Uterus (tissue), 4 donors: Measurements from ENCODE around the gene SHISA9. TPM values are rescaled to one million over a fixed set of nuclear protein-coding genes. Genes with fewer than 3 reads are reported as not detected.

Experiments
- DNase-seq, 2 donors: peaks; one replicate each; pipeline ENCODE4 v3.0.0-alpha.2; 2019 to 2020
- H3K27ac ChIP-seq, 2 donors: fragments of 200-600 bp; sonication (generic); 1 replicate in 1 of 2; 2 replicates in 1 of 2; pipeline ENCODE4 v1.5.1; 2016 to 2018
- H3K27me3 ChIP-seq, 2 donors: fragments of 200-600 bp; sonication (generic); one replicate each; pipeline ENCODE4 v1.5.1; 2018 to 2019; ENCODE audit warnings: control low read depth in 1 of 2
- H3K36me3 ChIP-seq, 2 donors: fragments of 200-600 bp; sonication (generic); one replicate each; pipeline ENCODE4 v1.5.1; 2019; ENCODE audit warnings: control low read depth in 1 of 2
- H3K4me1 ChIP-seq, 2 donors: fragments of 200-600 bp; sonication (generic); one replicate each; pipeline ENCODE4 v1.5.1; 2018 to 2019; ENCODE audit warnings: control low read depth in 1 of 2
- H3K4me3 ChIP-seq, 2 donors: fragments of 200-600 bp; sonication (generic); 1 replicate in 1 of 2; 2 replicates in 1 of 2; pipeline ENCODE4 v1.5.1; 2018 to 2019; ENCODE audit warnings: mild to moderate bottlenecking in 1 of 2
- H3K9me3 ChIP-seq, 2 donors: fragments of 200-600 bp; sonication (generic); one replicate each; pipeline ENCODE4 v1.5.1; 2019; ENCODE audit warnings: control low read depth in 1 of 2
- POLR2A ChIP-seq, 2 donors: fragments of 450-650 bp; IDR thresholded peaks; one replicate each; pipeline ENCODE4 v1.6.1; 2016; ENCODE audit warnings: antibody characterized with exemption in 2 of 2, mild to moderate bottlenecking in 1 of 2, moderate library complexity in 1 of 2
- intact Hi-C: fragments of 100-400 bp; cut with DNase I; formaldehyde crosslinking; loops from one replicate; pipeline ENCODE4 v1.15.1; 2023; ENCODE audit warnings: low total_unique reads
- total RNA-seq, 4 donors: library from RNA; depleted of rRNA in 3 of 4; stranded (reverse); fragments of >200 nt in 3 of 4; gene quantifications; one replicate each; pipeline versions ENCODE4 v1.1.0 to v1.2.4, GENCODE V29; 2014 to 2023
- TF ChIP-seq, protein P1 (sequence below), 4 experiments: fragments of 200-600 bp in 2 of 4; fragments of 450-650 bp in 2 of 4; sonication (generic) in 2 of 4; IDR thresholded peaks; one replicate each; pipeline ENCODE4 v1.5.1; 2016 to 2019; ENCODE audit warnings: antibody characterized with exemption in 4 of 4, mild to moderate bottlenecking in 2 of 4, moderate library complexity in 1 of 4
- donor health status: DM: yes; HTN: yes; CAD: no.

Gene SHISA9
- total RNA-seq, 4 donors from 2014 or later = 0.27 TPM; not detected in 3

DNA sequence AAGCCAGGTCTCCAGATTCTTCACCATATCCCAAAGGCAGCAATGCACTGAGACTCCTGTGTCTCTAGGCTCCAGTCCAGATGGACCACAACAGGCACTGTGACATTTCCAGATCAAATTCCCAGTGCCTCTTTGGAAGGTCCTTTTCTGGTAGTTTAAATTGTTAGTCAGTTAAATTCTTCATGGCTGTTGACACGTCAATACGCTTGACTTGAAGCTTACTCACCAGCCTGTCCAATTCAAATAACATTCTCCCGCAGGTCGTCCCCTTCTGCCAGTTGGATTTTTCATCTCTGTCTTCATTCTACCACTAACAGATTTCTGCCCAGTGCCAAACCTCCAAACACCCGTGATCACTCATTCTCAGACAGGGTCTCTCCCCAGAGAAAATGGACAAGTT is 86.7 kb downstream of the SHISA9 start:
- H3K27ac ChIP-seq = no peak overlapping the region
- H3K4me1 ChIP-seq = no peaks in the 10 kb centered on the region
- TF ChIP-seq, protein P1, sequence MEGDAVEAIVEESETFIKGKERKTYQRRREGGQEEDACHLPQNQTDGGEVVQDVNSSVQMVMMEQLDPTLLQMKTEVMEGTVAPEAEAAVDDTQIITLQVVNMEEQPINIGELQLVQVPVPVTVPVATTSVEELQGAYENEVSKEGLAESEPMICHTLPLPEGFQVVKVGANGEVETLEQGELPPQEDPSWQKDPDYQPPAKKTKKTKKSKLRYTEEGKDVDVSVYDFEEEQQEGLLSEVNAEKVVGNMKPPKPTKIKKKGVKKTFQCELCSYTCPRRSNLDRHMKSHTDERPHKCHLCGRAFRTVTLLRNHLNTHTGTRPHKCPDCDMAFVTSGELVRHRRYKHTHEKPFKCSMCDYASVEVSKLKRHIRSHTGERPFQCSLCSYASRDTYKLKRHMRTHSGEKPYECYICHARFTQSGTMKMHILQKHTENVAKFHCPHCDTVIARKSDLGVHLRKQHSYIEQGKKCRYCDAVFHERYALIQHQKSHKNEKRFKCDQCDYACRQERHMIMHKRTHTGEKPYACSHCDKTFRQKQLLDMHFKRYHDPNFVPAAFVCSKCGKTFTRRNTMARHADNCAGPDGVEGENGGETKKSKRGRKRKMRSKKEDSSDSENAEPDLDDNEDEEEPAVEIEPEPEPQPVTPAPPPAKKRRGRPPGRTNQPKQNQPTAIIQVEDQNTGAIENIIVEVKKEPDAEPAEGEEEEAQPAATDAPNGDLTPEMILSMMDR (IDR thresholded peaks at IDR 0.05) = no peak
- TF ChIP-seq POLR2A (IDR thresholded peaks at IDR 0.05) = no peak
- H3K4me3 ChIP-seq = no peak overlapping the region
- intact Hi-C loops = no loop called here
- H3K9me3 ChIP-seq = no peaks in the 10 kb centered on the region
- no peaks in the 10 kb centered on the region for H3K27me3 ChIP-seq
- no peak for DNase-seq
- H3K36me3 ChIP-seq = no peaks in the 10 kb centered on the region

DNA sequence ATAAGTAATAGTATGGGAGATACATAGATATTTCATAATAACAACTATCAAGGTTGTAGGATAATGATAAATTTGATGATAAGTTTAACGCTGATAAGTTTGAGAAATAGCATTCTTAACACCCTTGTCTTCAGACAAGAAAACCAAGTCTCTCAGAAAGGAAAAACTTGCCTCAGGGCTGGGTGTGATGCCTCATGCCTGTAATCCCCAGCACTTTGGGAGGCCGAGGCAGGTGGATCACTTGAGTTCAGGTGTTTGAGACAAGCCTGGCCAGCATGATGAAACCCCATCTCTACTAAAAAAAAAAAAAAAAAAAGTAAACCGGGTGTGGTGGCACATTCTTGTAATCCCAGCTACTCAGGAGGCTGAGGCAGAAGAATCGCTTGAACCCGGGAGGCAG is 90.7 kb downstream of the SHISA9 start:
- no peak for TF ChIP-seq POLR2A (IDR thresholded peaks at IDR 0.05)
- Histone ChIP-seq H3K4me3 (no peak overlapping the region), H3K27ac (no peak overlapping the region), H3K27me3 (no peaks in the 10 kb centered on the region), H3K4me1 (no peaks in the 10 kb centered on the region), H3K36me3 (no peaks in the 10 kb centered on the region), H3K9me3 (no peaks in the 10 kb centered on the region)
- intact Hi-C loops = no loop called here
- no peak for DNase-seq

DNA sequence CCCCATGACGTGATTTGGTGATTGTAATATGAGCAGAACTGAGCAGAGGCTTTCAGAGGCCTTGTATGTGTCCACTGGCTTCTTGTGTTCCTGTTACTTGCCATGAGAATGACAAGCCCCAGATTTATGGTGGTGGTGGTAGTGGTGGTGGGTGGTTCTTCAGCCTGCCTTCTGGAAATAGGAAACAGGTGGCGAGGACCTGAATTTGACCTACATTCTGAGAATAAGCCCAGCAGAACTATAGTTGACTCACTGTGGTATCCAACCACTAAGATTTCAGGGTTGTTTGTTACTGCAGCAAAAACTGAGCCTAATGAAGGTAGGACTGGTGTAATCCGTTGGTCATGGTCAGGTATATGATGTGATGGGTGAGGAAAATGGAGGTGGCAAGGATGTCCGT is 93.0 kb downstream of the SHISA9 start:
- DNase-seq = no peak
- H3K9me3 ChIP-seq = no peaks in the 10 kb centered on the region
- no peaks in the 10 kb centered on the region for H3K36me3 ChIP-seq
- no peak overlapping the region for H3K27ac ChIP-seq
- TF ChIP-seq, protein P1 (IDR thresholded peaks at IDR 0.05) = no peak
- TF ChIP-seq POLR2A (IDR thresholded peaks at IDR 0.05) = no peak
- no peak overlapping the region for H3K4me3 ChIP-seq
- H3K27me3 ChIP-seq = no peaks in the 10 kb centered on the region
- H3K4me1 ChIP-seq = no peaks in the 10 kb centered on the region
- intact Hi-C loops = no loop called here

DNA sequence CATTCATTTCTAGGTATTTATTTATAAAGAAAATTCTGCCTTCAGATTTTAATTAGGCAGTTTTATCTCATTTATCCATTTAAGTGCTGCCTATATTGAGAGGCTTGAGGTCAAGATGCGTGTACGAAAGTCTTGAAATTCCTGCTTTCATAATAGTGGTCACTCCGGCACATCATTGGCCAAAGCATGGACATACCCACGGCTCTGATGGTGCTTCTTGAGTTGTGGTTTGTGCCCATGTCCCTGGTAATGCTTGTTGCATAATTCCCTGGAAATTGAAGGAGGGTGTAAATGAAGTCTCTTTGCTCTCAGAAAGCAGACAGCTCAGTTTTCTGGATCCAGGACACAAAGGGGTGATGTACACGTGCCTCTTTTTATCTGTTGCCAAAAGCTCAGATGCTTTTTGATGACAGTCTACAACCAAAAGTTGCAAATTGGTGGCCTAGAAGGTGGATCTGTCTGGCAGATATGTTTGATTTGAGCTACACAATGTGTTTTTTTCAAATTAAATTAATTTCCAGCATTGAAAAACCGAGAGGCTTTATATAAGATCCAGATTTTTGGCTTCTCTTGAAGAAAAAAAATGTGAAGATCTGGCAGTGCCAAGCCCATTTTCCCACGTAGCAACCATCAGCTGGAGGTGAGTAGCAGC is 94.4 kb downstream of the SHISA9 start:
- no peaks in the 10 kb centered on the region for H3K4me1 ChIP-seq
- H3K27me3 ChIP-seq = no peaks in the 10 kb centered on the region
- intact Hi-C loops = no loop called here
- no peaks in the 10 kb centered on the region for H3K36me3 ChIP-seq
- TF ChIP-seq, protein P1 (IDR thresholded peaks at IDR 0.05) = no peak
- no peak for TF ChIP-seq POLR2A (IDR thresholded peaks at IDR 0.05)
- H3K9me3 ChIP-seq = no peaks in the 10 kb centered on the region
- no peak overlapping the region for H3K27ac ChIP-seq
- no peak overlapping the region for H3K4me3 ChIP-seq
- DNase-seq = no peak

DNA sequence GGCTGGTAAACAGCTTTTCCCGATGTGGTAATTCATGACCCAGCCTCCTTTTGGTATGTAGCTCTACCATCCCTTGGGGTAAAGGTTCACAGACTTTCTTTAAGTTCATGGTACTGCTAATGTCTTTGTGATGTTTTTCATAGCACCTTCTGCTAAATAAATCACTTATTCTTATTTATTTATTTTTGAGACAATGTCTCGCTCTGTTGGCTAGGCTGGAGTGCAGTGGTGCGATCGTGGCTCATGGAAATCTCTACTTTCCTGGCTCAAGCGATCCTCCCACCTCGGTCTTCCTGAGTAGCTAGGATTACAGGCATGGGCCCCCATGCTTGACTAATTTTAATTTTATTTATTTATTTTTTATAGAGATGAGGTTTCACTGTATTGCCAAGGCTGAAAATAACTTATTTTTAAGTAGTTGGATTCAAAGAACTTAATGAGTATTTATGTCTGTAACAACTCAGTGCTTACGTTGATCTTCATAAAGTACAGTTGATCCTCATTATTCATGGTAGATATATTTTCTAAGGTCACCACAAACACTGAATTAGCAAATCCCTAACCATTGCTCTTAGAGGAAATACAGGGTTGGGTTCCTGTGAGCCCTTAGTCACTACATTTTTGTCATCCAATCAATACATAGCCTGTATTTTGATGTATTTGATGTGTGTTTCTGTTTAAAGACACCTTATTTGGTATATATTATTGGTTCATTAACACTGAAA is 97.1 kb downstream of the SHISA9 start:
- TF ChIP-seq, protein P1 (IDR thresholded peaks at IDR 0.05) = no peak
- no peak for TF ChIP-seq POLR2A (IDR thresholded peaks at IDR 0.05)
- no peaks in the 10 kb centered on the region for H3K4me1 ChIP-seq
- no peak overlapping the region for H3K27ac ChIP-seq
- no peaks in the 10 kb centered on the region for H3K36me3 ChIP-seq
- DNase-seq = no peak
- intact Hi-C loops = no loop called here
- H3K4me3 ChIP-seq = no peak overlapping the region
- no peaks in the 10 kb centered on the region for H3K27me3 ChIP-seq
- no peaks in the 10 kb centered on the region for H3K9me3 ChIP-seq
